GM23338 (cell line): ENCODE measurements around the gene CYB561D1. TPM values are rescaled to one million over a fixed set of nuclear protein-coding genes. Genes with fewer than 3 reads are reported as not detected.

Experiments
- CREB1 ChIP-seq: fragments of 250-450 bp; sonication (Bioruptor Pico); IDR thresholded peaks from 2 replicates; pipeline ENCODE4 v1.5.0; 2020; ENCODE audit warnings: low read depth, mild to moderate bottlenecking, moderate library complexity
- EZH2 ChIP-seq: fragments of 200-600 bp; sonication (generic); IDR thresholded peaks from one replicate; pipeline ENCODE4 v1.8.0; 2017; ENCODE audit warnings: antibody characterized with exemption, mild to moderate bottlenecking, low read depth; ENCODE audit not compliant: unreplicated experiment
- JUNB ChIP-seq: IDR thresholded peaks from one replicate; pipeline ENCODE4 v1.6.1; 2016; ENCODE audit warnings: antibody characterized with exemption; ENCODE audit not compliant: unreplicated experiment
- NANOG ChIP-seq: IDR thresholded peaks from 2 replicates; pipeline ENCODE4 v1.6.1; 2016; ENCODE audit warnings: antibody characterized with exemption, borderline replicate concordance
- ZNF114 ChIP-seq: fragments of 250-450 bp; sonication (Bioruptor Pico); IDR thresholded peaks from 2 replicates; pipeline ENCODE4 v1.5.0; 2020; ENCODE audit warnings: mild to moderate bottlenecking, moderate library complexity
- ZNF462 ChIP-seq: fragments of 250-450 bp; sonication (Bioruptor Pico); IDR thresholded peaks from 2 replicates; pipeline ENCODE4 v1.5.0; 2020; ENCODE audit warnings: mild to moderate bottlenecking, moderate library complexity
- polyA plus RNA-seq: library from polyadenylated mRNA; unstranded; fragments of >200 nt; fragmentation: Nextera tagmentation; extraction: Ambion mirVana; gene quantifications from 2 replicates; pipeline ENCODE4 v1.2.1, GENCODE V29; 2016
- total RNA-seq: library from RNA; depleted of rRNA; stranded (reverse); fragments of >200 nt; shearing (Covaris generic); gene quantifications from 2 replicates; pipeline ENCODE4 v1.2.3, GENCODE V29; 2014
- TF ChIP-seq, protein P1 (sequence below), 2 experiments: fragments of 200-600 bp in 1 of 2; sonication (generic) in 1 of 2; conservative IDR thresholded peaks; 2 replicates each; pipeline versions ENCODE4 v1.5.1 to v1.6.1; 2016 to 2017; ENCODE audit warnings: antibody characterized with exemption in 2 of 2, low read depth in 2 of 2, mild to moderate bottlenecking in 2 of 2, moderate library complexity in 1 of 2

CYB561D1 gene
- total and polyA plus RNA-seq, 2 experiments from 2014 or later: 0.95 to 2.7 TPM

- TF ChIP-seq ZNF462 (CRISPR knock-in tag) (no peak), NANOG (no peak), CREB1 (CRISPR knock-in tag) (no peak), ZNF114 (CRISPR knock-in tag) (no peak), JUNB (no peak), EZH2 (no peak)
- TF ChIP-seq, protein P1, sequence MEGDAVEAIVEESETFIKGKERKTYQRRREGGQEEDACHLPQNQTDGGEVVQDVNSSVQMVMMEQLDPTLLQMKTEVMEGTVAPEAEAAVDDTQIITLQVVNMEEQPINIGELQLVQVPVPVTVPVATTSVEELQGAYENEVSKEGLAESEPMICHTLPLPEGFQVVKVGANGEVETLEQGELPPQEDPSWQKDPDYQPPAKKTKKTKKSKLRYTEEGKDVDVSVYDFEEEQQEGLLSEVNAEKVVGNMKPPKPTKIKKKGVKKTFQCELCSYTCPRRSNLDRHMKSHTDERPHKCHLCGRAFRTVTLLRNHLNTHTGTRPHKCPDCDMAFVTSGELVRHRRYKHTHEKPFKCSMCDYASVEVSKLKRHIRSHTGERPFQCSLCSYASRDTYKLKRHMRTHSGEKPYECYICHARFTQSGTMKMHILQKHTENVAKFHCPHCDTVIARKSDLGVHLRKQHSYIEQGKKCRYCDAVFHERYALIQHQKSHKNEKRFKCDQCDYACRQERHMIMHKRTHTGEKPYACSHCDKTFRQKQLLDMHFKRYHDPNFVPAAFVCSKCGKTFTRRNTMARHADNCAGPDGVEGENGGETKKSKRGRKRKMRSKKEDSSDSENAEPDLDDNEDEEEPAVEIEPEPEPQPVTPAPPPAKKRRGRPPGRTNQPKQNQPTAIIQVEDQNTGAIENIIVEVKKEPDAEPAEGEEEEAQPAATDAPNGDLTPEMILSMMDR (conservative IDR thresholded peaks at IDR 0.05; ENCODE audit: low read depth in 2 of 2): no peak
These were observed 11.1 kb downstream of the CYB561D1 start (continued) for GRCh38 chr1:109504974-109505373.
